Measurements from ENCODE around the gene PIGQ. TPM values are rescaled to one million over a fixed set of nuclear protein-coding genes. Genes with fewer than 3 reads are reported as not detected.

Gene PIGQ
- total RNA-seq, 2 donors from 2014 or later = 76.5 to 83.1 TPM

DNA sequence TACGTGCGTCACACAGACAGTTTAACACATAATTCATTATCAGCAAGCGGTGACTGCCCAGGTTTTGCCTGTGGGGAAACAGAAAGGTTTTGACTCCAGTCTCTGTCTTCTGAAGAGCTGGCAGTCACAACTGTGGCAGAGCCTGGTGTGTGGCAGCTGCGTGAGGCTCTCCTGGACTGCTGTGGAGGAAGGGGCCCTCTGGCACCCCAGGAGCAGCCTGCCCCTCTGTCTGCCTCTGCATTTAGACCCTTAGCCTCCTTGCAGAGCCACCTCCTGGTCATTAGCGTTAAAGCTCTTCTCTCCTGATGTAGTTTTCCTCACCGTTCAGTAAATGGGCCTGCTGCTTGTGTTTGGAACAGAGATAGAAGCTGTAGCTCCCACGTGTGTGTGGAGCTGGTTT lies 31.0 kb downstream of the PIGQ start:
- H3K4me1 ChIP-seq = peaks cover 32% of the 10 kb centered on the region
- no peak for TF ChIP-seq POLR2A (IDR thresholded peaks at IDR 0.05)
- TF ChIP-seq, protein P1, sequence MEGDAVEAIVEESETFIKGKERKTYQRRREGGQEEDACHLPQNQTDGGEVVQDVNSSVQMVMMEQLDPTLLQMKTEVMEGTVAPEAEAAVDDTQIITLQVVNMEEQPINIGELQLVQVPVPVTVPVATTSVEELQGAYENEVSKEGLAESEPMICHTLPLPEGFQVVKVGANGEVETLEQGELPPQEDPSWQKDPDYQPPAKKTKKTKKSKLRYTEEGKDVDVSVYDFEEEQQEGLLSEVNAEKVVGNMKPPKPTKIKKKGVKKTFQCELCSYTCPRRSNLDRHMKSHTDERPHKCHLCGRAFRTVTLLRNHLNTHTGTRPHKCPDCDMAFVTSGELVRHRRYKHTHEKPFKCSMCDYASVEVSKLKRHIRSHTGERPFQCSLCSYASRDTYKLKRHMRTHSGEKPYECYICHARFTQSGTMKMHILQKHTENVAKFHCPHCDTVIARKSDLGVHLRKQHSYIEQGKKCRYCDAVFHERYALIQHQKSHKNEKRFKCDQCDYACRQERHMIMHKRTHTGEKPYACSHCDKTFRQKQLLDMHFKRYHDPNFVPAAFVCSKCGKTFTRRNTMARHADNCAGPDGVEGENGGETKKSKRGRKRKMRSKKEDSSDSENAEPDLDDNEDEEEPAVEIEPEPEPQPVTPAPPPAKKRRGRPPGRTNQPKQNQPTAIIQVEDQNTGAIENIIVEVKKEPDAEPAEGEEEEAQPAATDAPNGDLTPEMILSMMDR (IDR thresholded peaks at IDR 0.05) = peak in 1 of 7 experiments; percentile 10
- intact Hi-C loops (cut with DNase I) = no loop called here
- peaks cover 0 to 4% of the 10 kb centered on the region in 2 donors for H3K36me3 ChIP-seq (replicated peaks in 1 of 2; ENCODE audit: insufficient read depth in 1 of 2, low read depth in 2 of 2)
- H3K27ac ChIP-seq = no peak overlapping the region
- WGBS, 2 donors = 53 to 63% methylated on average over 6 to 7 of the region's 7 CpGs
- H3K9me3 ChIP-seq = no peaks in the 10 kb centered on the region
- H3K27me3 ChIP-seq = no peaks in the 10 kb centered on the region
- no peak overlapping the region for H3K4me3 ChIP-seq
- ATAC-seq (no peak), DNase-seq (no peak)

DNA sequence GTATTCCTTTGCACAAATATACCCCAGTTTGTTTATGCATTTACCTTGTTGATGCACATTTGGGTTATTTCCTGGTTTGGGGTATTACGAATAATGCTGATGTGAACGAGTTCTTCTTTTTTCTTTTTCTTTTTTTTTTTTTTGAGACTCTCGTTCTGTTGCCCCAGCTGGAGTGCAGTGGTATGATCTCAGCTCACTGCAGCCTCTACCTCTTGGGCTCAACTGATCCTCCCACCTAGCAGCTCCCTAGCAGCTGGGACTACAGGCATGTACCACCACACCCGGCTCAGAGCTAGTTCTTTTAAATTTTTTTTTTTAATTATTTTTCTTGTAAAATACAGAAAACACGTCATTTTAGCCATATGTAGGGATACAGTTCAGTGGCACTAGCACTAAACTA lies 34.2 kb downstream of the PIGQ start:
- TF ChIP-seq, protein P1 (IDR thresholded peaks at IDR 0.05) = no peak
- no peak for TF ChIP-seq POLR2A (IDR thresholded peaks at IDR 0.05)

DNA sequence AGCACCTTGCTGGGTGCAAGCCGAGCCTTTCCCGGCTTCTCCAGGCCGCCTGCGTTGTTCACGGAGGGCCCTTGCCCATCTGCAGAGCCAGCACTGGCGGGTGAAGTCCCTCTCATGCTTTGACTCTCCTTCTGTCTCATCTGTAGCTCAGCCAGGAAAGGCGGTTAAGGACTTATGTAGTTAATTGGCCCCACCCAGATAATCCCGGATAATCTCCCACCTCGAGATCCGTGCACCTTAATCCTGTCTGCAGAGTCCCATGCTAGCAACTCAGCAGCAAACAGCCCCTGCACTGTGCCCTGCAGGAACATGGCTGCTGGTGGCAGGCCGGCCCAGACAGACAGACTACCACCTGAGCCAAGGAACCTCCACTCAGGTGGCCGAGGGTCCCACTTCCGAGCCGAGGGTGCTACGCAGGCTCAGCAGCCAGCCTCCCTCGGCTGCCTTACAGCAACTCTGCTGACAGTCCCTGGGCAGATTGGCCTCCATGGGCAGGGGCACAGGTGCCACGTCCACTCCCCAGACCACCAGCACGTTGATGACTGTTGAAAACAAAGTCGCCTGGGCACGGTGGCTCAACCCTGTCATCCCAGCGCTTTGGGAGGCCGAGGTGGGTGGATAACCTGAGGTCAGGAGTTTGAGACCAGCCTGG lies 37.0 kb downstream of the PIGQ start:
- no peak for TF ChIP-seq POLR2A (IDR thresholded peaks at IDR 0.05)
- TF ChIP-seq, protein P1 (IDR thresholded peaks at IDR 0.05) = no peak
- peaks cover 28% of the 10 kb centered on the region for H3K4me1 ChIP-seq
- H3K36me3 ChIP-seq (replicated peaks in 1 of 2; ENCODE audit: insufficient read depth in 1 of 2, low read depth in 2 of 2) = no peaks in the 10 kb centered on the region

More for the DNA sequence above, 34.2 kb downstream of the PIGQ start:
- Histone ChIP-seq H3K27me3 (no peaks in the 10 kb centered on the region), H3K9me3 (no peaks in the 10 kb centered on the region), H3K4me1 (peaks cover 14% of the 10 kb centered on the region), H3K36me3 (replicated peaks in 1 of 2; ENCODE audit: insufficient read depth in 1 of 2, low read depth in 2 of 2) (peaks cover 0 to 4% of the 10 kb centered on the region in 2 donors), H3K27ac (no peak overlapping the region), H3K4me3 (no peak overlapping the region)
- intact Hi-C loops (cut with DNase I) = no loop called here
- DNase-seq (no peak), ATAC-seq (no peak)
- 81% methylated on average over 5 of the region's 5 CpGs for WGBS, 2 donors

DNA sequence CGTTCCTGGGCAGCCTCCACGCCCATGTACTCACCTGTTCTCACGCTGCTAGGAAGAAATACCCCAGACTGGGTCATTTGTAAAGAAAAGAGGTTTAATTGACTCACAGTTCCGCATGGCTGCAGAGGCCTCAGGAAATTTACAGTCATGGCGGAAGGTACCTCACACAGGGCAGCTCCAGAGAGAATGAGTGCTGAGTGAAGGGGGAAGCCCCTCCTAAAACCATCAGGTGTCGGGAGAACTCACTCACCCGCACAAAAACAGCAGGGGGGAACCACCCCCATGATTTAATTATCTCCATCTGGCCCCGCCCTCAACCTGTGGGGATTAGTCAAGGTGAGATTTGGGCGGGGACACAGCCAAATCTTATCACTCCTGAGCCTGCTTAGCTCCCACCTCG lies 38.3 kb downstream of the PIGQ start:
- intact Hi-C loops (cut with DNase I) = no loop called here
- DNase-seq (no peak), ATAC-seq (no peak)
- H3K4me1 ChIP-seq = peaks cover 25% of the 10 kb centered on the region
- 78 to 86% methylated on average over 10 of the region's 10 CpGs for WGBS, 2 donors
- H3K4me3 ChIP-seq = no peak overlapping the region
- H3K27me3 ChIP-seq = no peaks in the 10 kb centered on the region
- H3K27ac ChIP-seq = no peak overlapping the region
- TF ChIP-seq, protein P1 (IDR thresholded peaks at IDR 0.05) = no peak
- TF ChIP-seq POLR2A (IDR thresholded peaks at IDR 0.05) = no peak
- H3K36me3 ChIP-seq (replicated peaks in 1 of 2; ENCODE audit: insufficient read depth in 1 of 2, low read depth in 2 of 2) = no peaks in the 10 kb centered on the region
- no peaks in the 10 kb centered on the region for H3K9me3 ChIP-seq

More for the DNA sequence above, 37.0 kb downstream of the PIGQ start:
- DNase-seq = no peak
- WGBS, 2 donors = 94% methylated on average over 9 to 21 of the region's 22 CpGs
- ATAC-seq = no peak
- H3K9me3 ChIP-seq = no peaks in the 10 kb centered on the region
- H3K27me3 ChIP-seq = no peaks in the 10 kb centered on the region
- no peak overlapping the region for H3K4me3 ChIP-seq
- intact Hi-C loops (cut with DNase I) = no loop called here
- no peak overlapping the region for H3K27ac ChIP-seq

DNA sequence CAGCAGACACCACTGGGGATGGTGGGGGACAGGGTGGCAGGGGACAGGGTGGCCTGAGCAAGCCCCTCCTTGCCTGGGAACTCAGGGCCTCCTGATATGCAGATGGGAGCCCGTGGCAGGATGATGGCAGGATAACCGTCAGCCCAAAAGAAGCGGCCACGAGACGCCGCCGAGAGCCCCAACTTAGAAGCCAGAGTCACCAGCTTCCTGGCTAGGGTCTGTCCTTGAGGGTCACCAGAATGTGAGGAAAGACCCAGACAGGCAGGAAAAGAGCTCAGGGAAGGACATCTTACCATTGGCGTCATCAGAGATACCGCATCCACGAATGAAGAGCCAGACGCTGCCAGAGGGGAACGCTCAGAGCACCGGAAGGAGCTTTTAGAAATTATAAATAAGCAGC lies 39.5 kb downstream of the PIGQ start:
- Histone ChIP-seq H3K27me3 (no peaks in the 10 kb centered on the region), H3K4me1 (peaks cover 22% of the 10 kb centered on the region), H3K9me3 (no peaks in the 10 kb centered on the region), H3K27ac (no peak overlapping the region), H3K36me3 (replicated peaks in 1 of 2; ENCODE audit: insufficient read depth in 1 of 2, low read depth in 2 of 2) (no peaks in the 10 kb centered on the region), H3K4me3 (no peak overlapping the region)
- WGBS, 2 donors = 85 to 88% methylated on average over 13 of the region's 13 CpGs
- TF ChIP-seq, protein P1 (IDR thresholded peaks at IDR 0.05) = no peak
- TF ChIP-seq POLR2A (IDR thresholded peaks at IDR 0.05) = no peak
- ATAC-seq = no peak
- intact Hi-C loops (cut with DNase I) = no loop called here
- DNase-seq = no peak
